WTC11 (cell line): ENCODE results near the gene DYRK3.

Experiments
- ATF3 ChIP-seq: sonication (generic); formaldehyde crosslinking; conservative IDR thresholded peaks from 2 replicates; pipeline ENCODE4 v1.8.1; 2022; ENCODE audit warnings: mild to moderate bottlenecking, missing genetic modification reagents
- CBFB ChIP-seq: sonication (generic); formaldehyde crosslinking; IDR thresholded peaks from 2 replicates; pipeline ENCODE4 v1.8.1; 2022; ENCODE audit warnings: mild to moderate bottlenecking, low read depth, missing genetic modification reagents
- CREB1 ChIP-seq: sonication (generic); formaldehyde crosslinking; IDR thresholded peaks from 2 replicates; pipeline ENCODE4 v1.8.0; 2023; ENCODE audit warnings: mild to moderate bottlenecking, missing genetic modification reagents
- CTCF ChIP-seq: fragments of 200-600 bp; IDR thresholded peaks from 2 replicates; pipeline ENCODE4 v1.8.0; 2022; ENCODE audit warnings: antibody characterized with exemption
- FOXK1 ChIP-seq: sonication (generic); formaldehyde crosslinking; IDR thresholded peaks from 2 replicates; pipeline ENCODE4 v1.8.0; 2022; ENCODE audit warnings: mild to moderate bottlenecking, moderate library complexity, missing genetic modification reagents
- FOXP4 ChIP-seq: sonication (generic); formaldehyde crosslinking; IDR thresholded peaks from 2 replicates; pipeline ENCODE4 v1.8.0; 2022; ENCODE audit warnings: mild to moderate bottlenecking, missing genetic modification reagents
- HMGXB4 ChIP-seq: sonication (generic); formaldehyde crosslinking; IDR thresholded peaks from 2 replicates; pipeline ENCODE4 v1.8.1; 2023; ENCODE audit warnings: mild to moderate bottlenecking, moderate library complexity, missing genetic modification reagents
- JUN ChIP-seq: sonication (generic); formaldehyde crosslinking; IDR thresholded peaks from 2 replicates; pipeline ENCODE4 v1.8.0; 2023; ENCODE audit warnings: mild to moderate bottlenecking, missing genetic modification reagents
- MAX ChIP-seq: sonication (generic); formaldehyde crosslinking; IDR thresholded peaks from 2 replicates; pipeline ENCODE4 v1.8.0; 2022; ENCODE audit warnings: mild to moderate bottlenecking, missing genetic modification reagents
- PREB ChIP-seq: sonication (generic); formaldehyde crosslinking; IDR thresholded peaks from 2 replicates; pipeline ENCODE4 v1.8.1; 2022; ENCODE audit warnings: mild to moderate bottlenecking, missing genetic modification reagents, moderate library complexity, borderline replicate concordance
- RORB ChIP-seq: fragments of 250-450 bp; sonication (Bioruptor Pico); IDR thresholded peaks from 2 replicates; pipeline ENCODE4 v1.9.0; 2021; ENCODE audit warnings: mild to moderate bottlenecking
- SP1 ChIP-seq: sonication (generic); formaldehyde crosslinking; conservative IDR thresholded peaks from 2 replicates; pipeline ENCODE4 v1.8.1; 2022; ENCODE audit warnings: missing genetic modification reagents
- USF1 ChIP-seq: sonication (generic); formaldehyde crosslinking; IDR thresholded peaks from 2 replicates; pipeline ENCODE4 v1.8.0; 2022; ENCODE audit warnings: mild to moderate bottlenecking, missing genetic modification reagents
- ZNF263 ChIP-seq: sonication (generic); formaldehyde crosslinking; IDR thresholded peaks from 2 replicates; pipeline ENCODE4 v1.8.1; 2022; ENCODE audit warnings: low read depth, mild to moderate bottlenecking, moderate library complexity, missing genetic modification reagents

- TF ChIP-seq CTCF (no peak), ATF3 (CRISPR knock-in tag) (no peak), HMGXB4 (CRISPR knock-in tag) (no peak), SP1 (CRISPR knock-in tag) (no peak), JUN (CRISPR knock-in tag) (no peak), RORB (CRISPR knock-in tag) (no peak), FOXP4 (no peak), PREB (CRISPR knock-in tag) (no peak), CBFB (no peak), MAX (CRISPR knock-in tag) (no peak), FOXK1 (no peak), ZNF263 (no peak), CREB1 (no peak), USF1 (CRISPR knock-in tag) (no peak)
Measured at GRCh38 chr1:206686478-206687249, 51.3 kb downstream of the DYRK3 start.
